Measurements from ENCODE around the gene ATF4.

DNA sequence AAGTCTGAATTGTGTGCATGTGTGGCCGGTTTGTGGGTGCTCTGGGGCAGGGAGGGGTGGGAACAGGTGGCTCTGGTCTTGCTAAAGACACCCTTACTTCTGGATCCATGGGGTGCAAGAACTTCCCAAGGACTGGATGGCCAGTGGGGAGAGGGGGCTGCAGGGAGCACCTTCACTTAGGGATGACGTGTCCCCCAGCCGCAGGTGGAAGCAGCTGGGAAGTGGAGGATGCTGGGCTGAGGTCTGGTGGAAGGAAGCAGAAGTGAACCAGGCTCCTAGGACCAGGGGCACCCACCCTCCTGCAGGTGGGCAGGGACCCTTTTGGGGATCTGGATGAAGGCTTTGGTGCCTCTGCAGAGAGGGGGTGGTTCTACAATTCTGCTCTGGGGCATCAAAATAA is 28.2 kb upstream of the ATF4 start:
- TF ChIP-seq NFRKB (IDR thresholded peaks at IDR 0.05) (no peak), ZNF3 (CRISPR knock-in tag; IDR thresholded peaks at IDR 0.05) (no peak), ZNF121 (CRISPR knock-in tag; IDR thresholded peaks at IDR 0.05) (no peak), CREB1 (IDR thresholded peaks at IDR 0.05) (no peak), CREB1 (CRISPR knock-in tag; IDR thresholded peaks at IDR 0.05) (no peak), CBX2 (IDR thresholded peaks at IDR 0.05; ENCODE audit: low read depth, low read length) (no peak), CBX2 (CRISPR knock-in tag; IDR thresholded peaks at IDR 0.05; ENCODE audit: low read depth) (no peak), ZZZ3 (CRISPR knock-in tag; IDR thresholded peaks at IDR 0.05; ENCODE audit: borderline replicate concordance) (no peak), ZNF224 (CRISPR knock-in tag; IDR thresholded peaks at IDR 0.05) (no peak), IRF2 (CRISPR knock-in tag; IDR thresholded peaks at IDR 0.05) (no peak), RFX5 (IDR thresholded peaks at IDR 0.05; ENCODE audit: low read depth, low read length) (no peak)
- TF ChIP-seq, protein P1, sequence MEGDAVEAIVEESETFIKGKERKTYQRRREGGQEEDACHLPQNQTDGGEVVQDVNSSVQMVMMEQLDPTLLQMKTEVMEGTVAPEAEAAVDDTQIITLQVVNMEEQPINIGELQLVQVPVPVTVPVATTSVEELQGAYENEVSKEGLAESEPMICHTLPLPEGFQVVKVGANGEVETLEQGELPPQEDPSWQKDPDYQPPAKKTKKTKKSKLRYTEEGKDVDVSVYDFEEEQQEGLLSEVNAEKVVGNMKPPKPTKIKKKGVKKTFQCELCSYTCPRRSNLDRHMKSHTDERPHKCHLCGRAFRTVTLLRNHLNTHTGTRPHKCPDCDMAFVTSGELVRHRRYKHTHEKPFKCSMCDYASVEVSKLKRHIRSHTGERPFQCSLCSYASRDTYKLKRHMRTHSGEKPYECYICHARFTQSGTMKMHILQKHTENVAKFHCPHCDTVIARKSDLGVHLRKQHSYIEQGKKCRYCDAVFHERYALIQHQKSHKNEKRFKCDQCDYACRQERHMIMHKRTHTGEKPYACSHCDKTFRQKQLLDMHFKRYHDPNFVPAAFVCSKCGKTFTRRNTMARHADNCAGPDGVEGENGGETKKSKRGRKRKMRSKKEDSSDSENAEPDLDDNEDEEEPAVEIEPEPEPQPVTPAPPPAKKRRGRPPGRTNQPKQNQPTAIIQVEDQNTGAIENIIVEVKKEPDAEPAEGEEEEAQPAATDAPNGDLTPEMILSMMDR (CRISPR knock-in tag; IDR thresholded peaks at IDR 0.05), result no peak
- TF ChIP-seq, protein P2, sequence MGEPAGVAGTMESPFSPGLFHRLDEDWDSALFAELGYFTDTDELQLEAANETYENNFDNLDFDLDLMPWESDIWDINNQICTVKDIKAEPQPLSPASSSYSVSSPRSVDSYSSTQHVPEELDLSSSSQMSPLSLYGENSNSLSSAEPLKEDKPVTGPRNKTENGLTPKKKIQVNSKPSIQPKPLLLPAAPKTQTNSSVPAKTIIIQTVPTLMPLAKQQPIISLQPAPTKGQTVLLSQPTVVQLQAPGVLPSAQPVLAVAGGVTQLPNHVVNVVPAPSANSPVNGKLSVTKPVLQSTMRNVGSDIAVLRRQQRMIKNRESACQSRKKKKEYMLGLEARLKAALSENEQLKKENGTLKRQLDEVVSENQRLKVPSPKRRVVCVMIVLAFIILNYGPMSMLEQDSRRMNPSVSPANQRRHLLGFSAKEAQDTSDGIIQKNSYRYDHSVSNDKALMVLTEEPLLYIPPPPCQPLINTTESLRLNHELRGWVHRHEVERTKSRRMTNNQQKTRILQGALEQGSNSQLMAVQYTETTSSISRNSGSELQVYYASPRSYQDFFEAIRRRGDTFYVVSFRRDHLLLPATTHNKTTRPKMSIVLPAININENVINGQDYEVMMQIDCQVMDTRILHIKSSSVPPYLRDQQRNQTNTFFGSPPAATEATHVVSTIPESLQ (CRISPR knock-in tag; conservative IDR thresholded peaks at IDR 0.05), result no peak

Data from HepG2 (cell line).